ENCODE results near the gene HSPH1. TPM values are rescaled to one million over a fixed set of nuclear protein-coding genes. Genes with fewer than 3 reads are reported as not detected.

Gene HSPH1
- total RNA-seq, 4 donors from 2014 or later: 23.0 to 57.7 (median 30.6) TPM

DNA sequence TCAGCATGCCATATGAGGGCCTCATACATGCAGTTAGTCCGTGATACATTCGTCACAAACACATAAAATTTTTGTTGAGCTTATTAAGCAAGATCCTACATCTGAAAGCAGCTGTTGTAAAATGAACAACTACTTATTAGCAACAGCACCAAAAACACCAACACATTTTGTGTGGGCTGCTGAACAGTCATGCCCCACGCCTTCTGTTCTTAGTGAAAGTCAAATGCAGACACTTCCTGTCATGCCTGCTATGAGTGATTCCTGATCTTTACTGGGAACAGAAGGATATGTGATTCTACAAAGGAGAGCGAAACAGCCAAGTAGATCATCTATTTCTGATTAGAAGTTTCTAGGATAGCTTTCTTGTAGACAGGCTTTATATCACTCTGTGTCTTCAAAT, 33.9 kb upstream of the HSPH1 start:
- DNase-seq (no peak), ATAC-seq (no peak)
- no peaks in the 10 kb centered on the region for H3K36me3 ChIP-seq
- TF ChIP-seq, protein P1, sequence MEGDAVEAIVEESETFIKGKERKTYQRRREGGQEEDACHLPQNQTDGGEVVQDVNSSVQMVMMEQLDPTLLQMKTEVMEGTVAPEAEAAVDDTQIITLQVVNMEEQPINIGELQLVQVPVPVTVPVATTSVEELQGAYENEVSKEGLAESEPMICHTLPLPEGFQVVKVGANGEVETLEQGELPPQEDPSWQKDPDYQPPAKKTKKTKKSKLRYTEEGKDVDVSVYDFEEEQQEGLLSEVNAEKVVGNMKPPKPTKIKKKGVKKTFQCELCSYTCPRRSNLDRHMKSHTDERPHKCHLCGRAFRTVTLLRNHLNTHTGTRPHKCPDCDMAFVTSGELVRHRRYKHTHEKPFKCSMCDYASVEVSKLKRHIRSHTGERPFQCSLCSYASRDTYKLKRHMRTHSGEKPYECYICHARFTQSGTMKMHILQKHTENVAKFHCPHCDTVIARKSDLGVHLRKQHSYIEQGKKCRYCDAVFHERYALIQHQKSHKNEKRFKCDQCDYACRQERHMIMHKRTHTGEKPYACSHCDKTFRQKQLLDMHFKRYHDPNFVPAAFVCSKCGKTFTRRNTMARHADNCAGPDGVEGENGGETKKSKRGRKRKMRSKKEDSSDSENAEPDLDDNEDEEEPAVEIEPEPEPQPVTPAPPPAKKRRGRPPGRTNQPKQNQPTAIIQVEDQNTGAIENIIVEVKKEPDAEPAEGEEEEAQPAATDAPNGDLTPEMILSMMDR (IDR thresholded peaks at IDR 0.05 in 4 of 5, conservative IDR thresholded peaks at IDR 0.05 in 1 of 5): no peak
- TF ChIP-seq POLR2A (IDR thresholded peaks at IDR 0.05): no peak
- H3K27ac ChIP-seq: no peak overlapping the region
- in situ Hi-C loops (cut with MboI; ENCODE audit: low sequenced_read_pairs in 4 of 4) (no loop called here), intact Hi-C loops (cut with DNase I; ENCODE audit: low total_unique reads) (no loop called here)
- no peaks in the 10 kb centered on the region for H3K27me3 ChIP-seq
- peaks cover 5 to 13% of the 10 kb centered on the region in 2 donors for H3K4me1 ChIP-seq
- no peaks in the 10 kb centered on the region for H3K9me3 ChIP-seq
- H3K4me3 ChIP-seq: no peak overlapping the region

DNA sequence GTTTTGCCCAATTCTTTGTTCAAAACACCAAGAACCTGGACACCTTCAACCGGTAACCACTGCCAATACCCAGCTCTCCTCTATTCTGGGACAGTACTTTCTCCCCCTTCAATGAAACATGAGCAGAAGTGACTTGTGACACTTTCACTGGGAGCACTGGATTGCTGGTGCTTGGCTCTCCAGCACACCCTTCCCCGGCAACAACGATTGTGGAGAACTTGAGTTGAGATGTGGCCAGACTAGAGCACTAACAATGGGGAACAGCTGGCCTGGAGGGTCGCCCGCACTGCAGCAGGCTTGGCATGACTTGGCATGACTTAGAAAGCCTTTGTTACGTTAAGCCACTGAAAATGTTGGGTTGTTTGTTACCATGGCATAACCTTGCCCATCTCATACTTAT, 30.6 kb upstream of the HSPH1 start:
- TF ChIP-seq, protein P1 (IDR thresholded peaks at IDR 0.05 in 4 of 5, conservative IDR thresholded peaks at IDR 0.05 in 1 of 5): no peak
- no peak for TF ChIP-seq POLR2A (IDR thresholded peaks at IDR 0.05)
- intact Hi-C loops (cut with DNase I; ENCODE audit: low total_unique reads): no loop called here

DNA sequence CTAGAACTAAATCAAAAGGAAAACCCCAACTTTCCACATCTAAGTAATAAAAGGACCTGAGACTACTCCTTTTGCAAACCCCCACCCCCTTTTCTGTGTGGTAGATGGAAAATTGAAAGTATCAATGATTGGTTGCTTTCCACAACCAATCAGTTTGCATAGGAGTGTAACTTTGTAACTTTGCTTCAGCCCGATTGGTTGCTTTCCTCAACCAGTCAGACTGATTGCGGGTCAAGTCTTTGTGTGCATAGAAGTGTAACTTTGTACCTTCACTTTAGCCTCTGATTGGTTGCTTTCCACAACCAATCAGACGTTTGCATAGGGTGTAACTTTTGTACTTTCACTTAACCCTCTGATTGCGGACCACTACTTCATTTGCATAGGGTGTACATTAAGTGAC, 30.0 kb upstream of the HSPH1 start:
- DNase-seq: no peak
- in situ Hi-C loops (cut with MboI; ENCODE audit: low sequenced_read_pairs in 4 of 4): no loop called here

More for the DNA sequence above, 30.6 kb upstream of the HSPH1 start:
- in situ Hi-C loops (cut with MboI; ENCODE audit: low sequenced_read_pairs in 4 of 4): no loop called here
- Histone ChIP-seq H3K36me3 (no peaks in the 10 kb centered on the region), H3K4me3 (no peak overlapping the region), H3K4me1 (peaks cover 5 to 10% of the 10 kb centered on the region in 2 donors), H3K9me3 (no peaks in the 10 kb centered on the region), H3K27ac (peak overlapping the region; percentile 7 to 64 (median 43)), H3K27me3 (no peaks in the 10 kb centered on the region)
- DNase-seq (peak in 1 of 2 donors; percentile 43), ATAC-seq (peak; percentile 97 to 100)

DNA sequence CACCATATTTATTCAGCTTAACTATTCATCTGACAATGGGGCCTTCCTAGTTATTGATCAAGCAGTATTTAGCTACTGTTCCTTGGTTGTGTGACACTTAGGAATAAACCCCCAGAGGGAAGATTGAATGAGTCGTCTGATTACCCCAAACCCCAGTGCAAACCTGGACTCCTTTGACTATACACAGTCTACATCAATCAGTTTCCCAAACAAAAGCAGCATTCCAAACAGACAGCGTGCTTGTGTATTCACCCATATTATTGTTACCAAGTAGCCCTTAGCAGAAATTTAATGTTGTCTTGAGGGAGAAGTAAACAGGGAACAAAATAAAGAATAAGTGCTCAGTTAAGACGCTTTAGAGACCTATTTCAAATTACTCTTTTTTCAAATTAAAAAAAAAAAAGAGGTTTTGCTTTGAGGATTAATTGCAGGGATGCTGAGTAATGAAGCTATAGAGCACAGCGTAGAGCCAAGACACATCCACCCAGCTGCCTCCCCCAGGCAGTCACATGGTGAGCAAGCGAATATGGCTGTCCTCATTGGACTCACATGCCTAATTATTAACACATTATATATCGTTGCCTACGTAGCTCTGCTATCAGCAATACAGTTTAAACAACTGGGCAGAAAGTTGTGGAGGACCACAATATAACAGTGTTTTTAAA, 23.4 kb upstream of the HSPH1 start:
- Histone ChIP-seq H3K4me1 (no peaks in the 10 kb centered on the region), H3K27ac (no peak overlapping the region), H3K9me3 (no peaks in the 10 kb centered on the region), H3K27me3 (no peaks in the 10 kb centered on the region), H3K36me3 (no peaks in the 10 kb centered on the region), H3K4me3 (no peak overlapping the region)
- DNase-seq (no peak), ATAC-seq (no peak)
- in situ Hi-C loops (cut with MboI; ENCODE audit: low sequenced_read_pairs in 4 of 4) (no loop called here), intact Hi-C loops (cut with DNase I; ENCODE audit: low total_unique reads) (no loop called here)
- no peak for TF ChIP-seq POLR2A (IDR thresholded peaks at IDR 0.05)
- TF ChIP-seq, protein P1 (IDR thresholded peaks at IDR 0.05 in 4 of 5, conservative IDR thresholded peaks at IDR 0.05 in 1 of 5): no peak

More for the DNA sequence above, 30.0 kb upstream of the HSPH1 start:
- H3K36me3 ChIP-seq: no peaks in the 10 kb centered on the region
- no peaks in the 10 kb centered on the region for H3K9me3 ChIP-seq
- intact Hi-C loops (cut with DNase I; ENCODE audit: low total_unique reads): no loop called here
- H3K4me1 ChIP-seq: peaks cover 5 to 10% of the 10 kb centered on the region in 2 donors
- TF ChIP-seq, protein P1 (IDR thresholded peaks at IDR 0.05 in 4 of 5, conservative IDR thresholded peaks at IDR 0.05 in 1 of 5): no peak
- no peak for TF ChIP-seq POLR2A (IDR thresholded peaks at IDR 0.05)
- H3K4me3 ChIP-seq: no peak overlapping the region
- H3K27ac ChIP-seq: peak overlapping the region in 3 of 4 donors; percentile 25 to 64 (median 61)
- no peaks in the 10 kb centered on the region for H3K27me3 ChIP-seq
- ATAC-seq: no peak
